ENCODE measurements around the gene PCNT.
"Not testable (repeated sequence)": the region's sequence is repeated elsewhere in the genome, so short reads cannot be mapped to it uniquely, and the experiment has no call there.

Gene PCNT

DNA sequence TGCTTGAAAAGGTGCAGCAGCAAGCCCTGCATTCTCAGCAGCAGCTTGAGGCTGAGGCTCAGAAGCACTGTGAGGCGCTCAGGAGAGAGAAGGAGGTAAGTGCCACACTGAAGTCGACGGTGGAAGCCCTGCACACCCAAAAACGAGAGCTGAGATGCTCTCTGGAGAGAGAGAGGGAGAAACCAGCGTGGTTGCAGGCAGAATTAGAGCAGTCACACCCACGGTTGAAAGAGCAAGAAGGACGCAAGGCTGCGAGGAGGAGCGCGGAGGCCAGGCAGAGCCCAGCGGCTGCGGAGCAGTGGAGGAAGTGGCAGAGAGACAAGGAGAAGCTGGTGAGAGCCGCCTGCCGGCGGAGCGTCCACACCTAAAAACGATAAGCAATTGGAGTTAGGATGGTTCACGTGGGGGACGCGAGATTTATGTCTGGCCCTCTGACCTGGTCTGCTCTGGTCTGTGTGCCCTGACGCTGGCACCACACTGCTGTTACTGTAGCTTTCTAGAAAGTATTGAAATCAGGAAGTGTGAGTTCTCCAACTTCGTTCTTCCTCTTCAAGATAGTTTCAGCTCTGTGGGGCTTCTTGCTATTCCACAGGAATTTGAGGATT is 108.0 kb downstream of the PCNT start:
- DNase-seq, result no peak

DNA sequence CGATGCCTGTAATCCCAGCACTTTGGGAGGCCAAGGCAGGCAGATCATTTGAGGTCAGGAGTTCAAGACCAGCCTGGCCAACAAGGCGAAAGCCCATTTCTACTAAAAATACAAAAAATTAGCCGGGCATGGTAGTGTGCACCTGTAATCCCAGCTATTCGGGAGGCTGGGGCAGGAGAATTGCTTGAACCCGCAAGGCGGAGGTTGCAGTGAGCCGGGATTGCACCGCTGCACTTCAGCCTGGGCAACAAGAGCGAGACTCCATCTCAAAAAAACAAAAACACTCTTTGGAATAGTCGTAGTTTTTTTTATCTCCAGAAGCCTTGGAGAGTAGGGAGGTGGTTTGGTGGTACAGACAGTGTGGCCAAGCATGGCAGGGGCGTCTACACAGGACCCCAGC is 109.2 kb downstream of the PCNT start:
- DNase-seq, result not testable (repeated sequence)

DNA sequence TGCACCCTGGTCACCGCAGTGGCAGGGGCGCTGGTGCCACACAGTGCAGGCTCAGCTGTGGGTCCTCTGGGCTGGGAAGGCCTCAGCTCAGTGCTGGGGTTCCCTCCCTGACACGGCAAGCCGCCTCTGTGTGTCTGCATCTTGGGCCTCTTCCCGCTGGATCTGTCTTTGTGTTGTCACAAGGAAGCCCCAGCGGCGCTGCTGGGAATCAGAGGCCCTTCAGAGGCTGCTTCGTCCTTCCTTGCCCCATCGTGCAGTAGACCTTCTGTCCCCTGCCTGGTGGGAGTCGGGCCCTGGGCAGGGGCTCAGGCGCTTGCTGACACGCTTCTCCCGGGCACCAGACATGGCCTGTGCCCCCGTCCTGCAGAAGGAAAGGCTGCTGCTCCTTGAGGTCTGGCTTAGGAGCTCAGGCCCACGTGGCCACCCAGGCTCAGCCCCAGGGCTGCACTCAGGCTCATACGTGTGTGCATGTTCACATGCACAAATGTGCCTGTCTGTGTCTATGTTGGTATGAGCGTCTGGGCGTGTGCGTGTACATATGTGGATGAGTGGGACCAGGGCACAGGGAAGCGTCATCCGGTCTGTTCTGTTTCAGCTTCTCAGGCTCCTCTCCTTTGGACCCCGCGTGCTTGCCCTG is 110.5 kb downstream of the PCNT start:
- no peak for DNase-seq

DNA sequence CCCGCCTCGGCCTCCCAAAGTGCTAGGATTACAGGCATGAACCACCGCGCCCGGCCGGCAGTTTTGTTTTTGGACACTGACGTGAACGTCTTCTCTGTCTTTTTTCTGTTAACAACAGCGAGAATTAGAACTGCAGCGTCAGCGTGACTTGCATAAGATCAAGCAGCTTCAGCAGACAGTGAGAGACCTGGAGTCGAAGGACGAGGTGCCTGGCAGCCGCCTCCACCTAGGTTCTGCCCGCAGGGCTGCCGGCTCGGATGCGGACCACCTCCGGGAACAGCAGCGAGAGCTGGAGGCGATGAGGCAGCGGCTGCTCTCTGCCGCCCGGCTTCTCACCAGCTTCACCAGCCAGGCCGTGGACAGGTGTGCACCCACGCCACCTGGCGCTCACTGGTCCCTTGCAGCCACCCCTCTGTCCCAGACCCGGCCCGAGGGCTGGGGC is 111.9 kb downstream of the PCNT start:
- no peak for DNase-seq

DNA sequence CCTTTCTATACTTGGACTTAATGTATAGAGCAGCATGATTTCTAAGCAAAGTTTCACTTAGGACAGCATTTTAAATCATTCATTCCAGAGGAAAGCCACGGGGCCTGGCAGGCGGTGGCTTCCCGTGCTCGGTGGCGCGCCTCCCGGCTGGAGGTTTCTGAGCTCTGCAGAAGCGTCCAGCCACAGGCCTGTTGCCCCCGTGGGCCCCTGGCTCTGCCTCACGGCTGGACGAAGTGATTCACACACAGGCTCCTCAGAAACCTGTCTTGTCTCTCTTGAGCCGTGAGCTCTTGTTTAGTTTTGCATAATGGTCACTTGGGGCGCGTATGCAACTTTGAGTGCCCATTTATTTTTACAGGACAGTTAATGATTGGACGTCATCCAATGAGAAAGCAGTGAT is 112.7 kb downstream of the PCNT start:
- DNase-seq, result no peak

DNA sequence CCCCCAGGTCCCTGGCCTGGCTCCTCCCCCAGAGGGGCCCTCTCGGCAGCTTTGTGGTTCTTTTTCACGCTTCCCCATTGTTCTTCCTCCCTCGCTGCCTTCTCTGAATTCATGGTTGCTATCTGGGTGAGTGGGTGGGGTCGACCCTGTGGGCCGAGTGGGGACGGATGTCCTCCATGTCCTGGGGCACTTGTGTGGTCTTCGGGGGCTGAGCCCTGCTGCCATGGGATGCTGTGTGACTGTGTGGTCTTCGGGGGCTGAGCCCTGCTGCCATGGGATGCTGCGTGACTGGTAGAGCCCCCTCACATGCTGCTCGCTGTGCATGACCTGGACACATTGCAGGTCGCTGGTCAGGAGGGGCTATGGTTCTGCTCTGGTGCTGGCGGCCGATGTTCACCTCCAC is 113.1 kb downstream of the PCNT start:
- DNase-seq, result no peak

DNA sequence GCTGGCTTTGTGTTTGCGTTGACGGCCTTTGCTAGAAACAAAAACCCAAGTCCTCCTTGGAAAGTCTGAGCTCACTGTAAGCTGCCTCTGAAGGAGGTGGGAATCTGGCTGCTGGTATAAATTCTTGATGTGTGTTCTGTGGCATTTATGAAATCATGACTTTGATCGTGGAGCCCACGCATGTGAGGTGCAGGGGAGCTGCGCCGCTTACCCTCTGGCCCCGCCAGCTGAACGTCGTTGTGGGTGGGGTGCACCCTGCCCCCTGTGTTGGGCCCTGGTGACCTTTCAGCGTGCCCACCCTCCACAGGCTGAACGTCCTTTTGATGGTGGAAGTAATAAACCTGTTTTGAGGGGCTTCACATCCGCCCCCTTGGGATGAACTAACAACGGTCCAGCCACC is 113.6 kb downstream of the PCNT start:
- no peak for DNase-seq

DNA sequence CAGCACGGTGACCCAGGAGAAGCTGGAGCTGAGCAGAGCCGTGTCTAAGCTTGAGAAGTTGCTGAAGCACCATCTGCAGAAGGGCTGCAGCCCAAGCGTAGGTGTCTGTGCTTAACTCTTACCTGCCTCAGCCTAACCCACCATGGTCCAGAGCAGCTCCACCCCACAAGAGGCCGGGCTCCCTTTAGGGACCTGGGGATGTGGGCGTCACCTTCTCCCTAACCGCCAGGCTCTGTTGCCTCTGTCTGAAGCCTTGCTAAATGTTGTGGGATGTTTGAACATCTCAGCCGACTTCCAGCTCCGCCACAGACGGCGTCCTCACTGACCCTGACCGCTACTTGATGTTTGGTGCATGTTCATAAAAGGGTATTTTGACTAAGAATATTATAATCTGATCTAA is 114.3 kb downstream of the PCNT start:
- DNase-seq, result no peak

DNA sequence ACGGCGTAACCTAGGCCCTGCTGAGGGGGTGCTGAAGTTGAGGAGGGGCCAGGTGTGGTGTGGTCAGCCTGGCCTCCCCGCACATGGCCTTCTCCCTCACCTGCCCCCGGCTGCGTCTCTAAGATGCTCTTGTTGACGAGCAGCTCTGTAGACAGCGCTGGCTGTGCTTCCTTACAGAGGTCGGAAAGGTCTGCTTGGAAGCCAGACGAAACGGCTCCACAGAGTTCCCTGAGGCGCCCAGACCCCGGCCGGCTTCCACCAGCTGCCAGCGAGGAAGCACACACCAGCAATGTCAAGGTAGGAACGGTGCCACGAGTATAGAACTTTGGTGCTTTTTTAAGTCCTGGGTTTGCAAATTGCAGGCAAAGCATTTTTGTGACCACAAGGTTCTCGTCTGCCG is 116.0 kb downstream of the PCNT start:
- no peak for DNase-seq

DNA sequence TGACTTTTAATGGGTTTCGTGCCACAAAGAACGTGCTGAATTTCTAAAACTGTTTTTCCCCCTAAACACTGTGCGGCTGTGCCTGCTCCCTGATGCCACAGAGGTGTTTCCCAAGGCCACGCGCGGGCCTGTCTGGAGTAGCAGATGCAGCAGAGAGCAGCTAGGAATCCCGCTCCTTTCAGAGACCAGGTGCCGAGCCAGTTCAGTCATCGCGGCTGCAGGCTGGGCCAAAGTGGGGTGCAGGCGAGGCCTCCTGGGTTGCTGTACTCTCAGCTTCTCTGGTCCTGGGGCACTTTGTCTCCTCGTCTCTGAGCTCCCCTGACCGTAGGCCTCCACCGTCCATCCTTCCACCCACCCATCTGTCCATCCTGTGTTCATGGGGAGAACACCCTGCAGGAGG is 117.4 kb downstream of the PCNT start:
- DNase-seq, result no peak

DNA sequence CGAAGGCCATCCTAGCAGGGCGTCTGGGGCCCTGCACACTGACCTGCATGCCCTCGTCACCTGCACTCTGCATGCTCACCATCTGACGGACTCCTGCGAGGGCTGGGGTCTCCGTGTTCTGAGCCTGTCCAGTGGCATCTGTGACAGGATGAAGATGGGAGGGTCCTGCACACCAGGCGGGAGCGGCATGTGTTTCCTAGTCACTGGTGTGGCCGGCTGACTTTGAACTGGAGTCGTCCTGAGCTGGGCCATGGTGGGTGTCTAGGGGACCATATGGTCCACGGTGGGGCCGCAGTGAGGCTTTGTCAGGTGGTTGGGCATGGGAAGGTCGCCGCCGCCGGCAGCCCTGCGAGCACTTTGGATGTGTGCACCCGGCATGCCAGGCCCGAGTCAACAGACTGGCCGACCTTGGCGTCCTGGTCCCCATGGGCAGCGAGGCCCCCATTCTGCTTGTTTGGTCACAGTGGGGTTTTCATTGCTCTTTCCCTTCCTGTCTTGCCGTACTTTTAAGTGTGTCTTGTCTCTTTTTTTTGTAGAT is 118.1 kb downstream of the PCNT start:
- DNase-seq, result no peak

DNA sequence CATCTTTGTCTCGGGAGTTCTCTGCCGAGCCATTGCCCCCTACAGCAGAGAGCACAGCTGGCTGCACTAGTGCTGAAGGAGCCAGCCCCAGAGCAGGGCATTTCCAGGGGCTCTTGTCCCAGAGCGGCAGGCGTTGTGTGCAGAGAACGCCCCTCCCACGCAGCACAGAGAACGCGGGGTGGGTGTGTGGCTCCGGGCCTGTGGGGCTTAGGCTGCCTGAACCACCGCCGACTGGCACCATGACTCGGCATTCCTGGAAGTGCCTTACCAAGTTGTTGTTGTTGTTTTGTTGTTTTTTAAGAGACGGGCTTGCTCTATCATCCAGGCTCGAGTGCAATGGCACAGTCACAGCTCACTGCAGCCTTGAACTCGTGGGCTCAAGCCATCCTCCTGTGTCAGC is 119.0 kb downstream of the PCNT start:
- DNase-seq, result no peak

DNA sequence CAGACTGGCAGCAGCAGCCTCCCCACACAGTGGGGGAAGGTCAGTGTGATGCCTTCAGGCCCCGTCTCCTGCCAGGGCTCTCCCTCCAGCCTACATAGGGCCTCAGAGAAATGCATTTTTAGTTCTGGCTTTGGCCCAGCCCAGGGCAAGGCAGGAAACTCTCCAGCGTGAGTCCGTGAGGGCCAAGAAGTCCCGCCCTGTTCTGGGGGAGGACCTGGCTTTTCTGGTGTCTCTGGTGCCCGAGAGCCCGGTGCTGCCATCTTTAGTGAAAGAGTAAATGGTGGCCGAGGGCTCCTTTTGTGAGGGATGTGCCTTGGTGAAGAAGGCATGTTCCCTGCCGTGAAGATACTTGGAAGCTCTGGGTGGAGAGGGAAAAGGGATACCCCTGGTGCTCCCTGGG is 120.0 kb downstream of the PCNT start:
- no peak for DNase-seq

DNA sequence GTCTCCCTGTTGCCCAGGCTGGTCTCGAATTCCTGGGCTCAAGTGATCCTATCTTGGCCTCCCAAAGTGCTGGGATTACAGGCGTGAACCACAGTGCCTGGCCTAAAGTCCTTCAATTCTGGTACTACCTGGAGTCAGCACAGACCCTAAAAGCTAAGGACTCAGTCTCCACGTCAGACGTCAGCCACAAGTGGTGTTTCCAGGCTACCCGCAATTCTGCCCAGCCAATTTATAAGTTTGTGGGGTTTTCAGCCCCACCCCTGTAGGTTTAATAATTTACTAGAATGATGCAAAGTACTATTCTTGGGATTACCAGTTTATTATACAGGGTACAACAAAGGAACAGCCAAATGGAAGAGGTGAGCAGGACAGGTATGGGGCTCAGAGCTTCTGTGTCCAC is 124.2 kb downstream of the PCNT start:
- DNase-seq, result no peak

DNA sequence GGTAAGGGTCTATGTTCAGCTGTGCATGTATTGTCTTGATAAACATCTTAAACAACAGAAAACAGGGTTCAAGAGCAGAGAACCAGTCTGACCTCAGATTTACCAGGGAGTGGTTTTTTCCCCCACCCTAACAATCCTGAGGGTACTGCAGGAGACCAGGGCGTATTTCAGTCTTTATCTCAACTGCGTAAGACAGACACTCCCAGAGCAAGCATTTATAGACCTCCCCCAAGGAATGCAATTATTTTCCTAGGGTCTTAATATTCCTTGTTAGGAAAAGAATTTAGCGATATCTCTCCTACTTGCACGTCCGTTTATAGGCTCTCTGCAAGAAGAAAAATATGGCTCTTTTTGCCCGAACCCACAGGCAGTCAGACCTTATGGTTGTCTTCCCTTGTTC is 124.9 kb downstream of the PCNT start:
- DNase-seq, result not testable (repeated sequence)

DNA sequence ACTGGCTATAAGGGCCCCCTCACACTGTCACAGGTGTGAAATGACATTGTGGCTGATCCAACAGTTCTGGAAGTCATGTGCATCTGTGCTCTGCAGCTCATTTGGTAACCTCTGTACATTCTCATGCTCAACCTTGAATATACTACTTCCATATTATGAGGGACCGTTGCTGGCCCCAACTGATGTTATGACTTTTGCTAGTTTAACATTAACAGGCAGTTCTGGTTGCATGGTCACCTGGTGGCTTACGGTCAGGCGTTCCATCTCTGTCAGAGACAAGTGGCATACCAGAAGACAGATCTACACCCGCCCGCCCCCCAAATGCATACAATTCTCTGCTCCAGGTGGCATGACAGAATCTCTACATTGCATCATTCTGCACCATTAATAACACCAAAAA is 128.8 kb downstream of the PCNT start:
- DNase-seq, result no peak

DNA sequence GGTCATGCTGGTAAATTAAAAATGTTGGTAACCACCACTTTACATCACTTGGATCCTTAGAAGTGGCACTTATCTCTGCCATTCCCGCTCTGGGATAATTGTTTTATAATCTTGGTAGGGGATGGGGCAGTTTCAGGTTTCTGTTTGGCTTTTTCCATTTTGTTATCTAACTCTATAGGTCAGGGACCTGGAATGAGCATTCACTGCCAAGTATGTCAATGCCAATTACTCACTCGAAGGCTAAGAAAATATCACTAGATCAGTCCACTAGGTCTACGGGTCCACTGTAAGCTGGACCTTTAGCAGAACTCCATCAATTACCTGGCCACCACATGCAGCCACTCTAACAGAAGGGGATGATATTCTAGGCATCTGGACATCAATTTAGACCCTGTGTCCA is 130.2 kb downstream of the PCNT start:
- DNase-seq, result no peak

DNA sequence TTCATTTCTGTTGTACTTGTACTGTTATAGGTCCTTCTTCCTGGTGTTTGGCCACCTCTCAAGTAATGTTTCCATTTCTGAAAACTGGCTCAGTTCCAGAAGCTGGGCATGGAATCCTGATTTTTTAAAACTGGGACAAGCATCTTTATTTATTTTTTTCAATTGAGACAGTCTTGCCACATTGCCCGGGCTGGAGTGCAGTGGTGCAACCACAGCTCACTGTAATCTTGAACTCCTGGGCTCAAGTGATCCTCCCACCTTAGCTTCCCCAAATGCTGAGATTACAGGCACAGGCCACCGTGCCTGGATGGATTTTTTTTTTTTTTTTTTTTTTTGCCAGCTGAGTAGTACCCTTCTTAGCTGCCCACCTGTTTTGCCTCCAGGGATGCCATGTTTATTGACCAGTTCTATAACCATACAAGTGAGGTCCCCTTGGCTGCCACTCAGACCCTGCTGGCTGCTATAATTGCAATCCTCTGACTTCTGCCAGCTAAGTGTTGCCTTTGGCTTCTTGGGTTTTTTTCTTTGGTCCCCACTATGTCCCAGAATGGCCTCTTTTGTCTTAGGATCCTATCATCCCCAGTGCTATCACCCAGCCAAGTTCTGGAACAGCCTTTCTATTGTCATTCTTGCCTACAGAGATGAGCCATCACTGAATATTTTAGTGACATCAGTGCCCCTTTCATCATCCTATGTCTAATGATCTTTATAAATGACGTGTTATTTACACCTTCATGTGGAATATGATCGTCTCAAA is 130.9 kb downstream of the PCNT start:
- DNase-seq, result no peak

DNA sequence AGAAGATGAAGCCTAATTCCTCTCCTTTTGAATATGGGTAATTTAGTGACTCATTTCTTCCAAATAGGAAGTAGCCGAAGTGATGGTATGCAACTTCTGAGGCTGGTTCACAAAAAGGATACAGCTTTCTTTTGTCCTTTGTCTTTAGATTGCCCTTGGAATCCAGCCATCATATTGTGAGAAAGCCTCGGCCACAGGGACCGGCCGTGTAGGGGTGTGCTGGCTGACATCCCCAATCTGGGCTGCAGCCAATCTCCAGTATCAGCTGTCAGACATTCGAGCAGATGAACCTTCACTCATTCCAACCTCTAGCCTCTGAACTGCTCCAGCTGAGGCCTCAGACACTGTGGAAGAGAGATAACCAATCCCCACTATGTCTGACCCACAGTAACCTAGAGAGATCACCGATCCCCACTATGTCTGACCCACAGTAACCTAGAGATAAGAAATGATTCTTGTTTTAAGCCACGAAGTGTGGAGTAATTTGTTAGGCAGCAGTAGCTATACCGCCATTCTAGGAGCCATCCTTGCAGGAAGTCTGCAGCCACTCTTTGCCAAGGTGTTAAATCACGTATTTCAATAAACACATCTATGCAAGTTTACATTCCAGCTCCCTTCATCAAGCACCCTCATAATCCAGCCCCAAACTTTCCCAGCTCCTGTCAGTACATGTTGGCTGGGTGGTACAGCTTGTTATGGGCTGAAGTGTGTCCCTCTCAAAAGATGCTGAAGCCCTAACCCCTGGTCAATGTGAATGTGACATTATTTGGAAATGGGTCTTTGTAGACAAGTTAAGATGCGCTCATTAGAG is 131.8 kb downstream of the PCNT start:
- DNase-seq, result no peak

DNA sequence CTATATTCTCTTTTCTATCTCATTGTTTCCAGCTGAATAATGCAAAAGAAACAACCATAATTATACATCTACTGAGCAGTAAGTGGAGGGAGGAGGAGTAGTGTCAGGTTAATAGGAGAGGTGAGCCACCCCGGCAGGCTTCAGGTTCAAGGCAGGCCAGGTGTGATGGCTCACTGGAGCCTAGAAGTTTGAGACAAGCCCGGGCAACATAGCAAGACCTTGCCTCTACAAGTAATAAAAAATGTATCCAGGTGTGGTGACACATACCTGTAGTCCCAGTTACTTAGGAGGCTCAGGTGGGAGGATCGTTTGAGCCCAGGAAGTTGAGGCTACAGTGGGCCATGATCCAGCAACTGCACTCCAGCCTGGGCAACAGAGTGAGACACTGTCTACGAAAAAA is 132.8 kb downstream of the PCNT start:
- no peak for DNase-seq

DNA sequence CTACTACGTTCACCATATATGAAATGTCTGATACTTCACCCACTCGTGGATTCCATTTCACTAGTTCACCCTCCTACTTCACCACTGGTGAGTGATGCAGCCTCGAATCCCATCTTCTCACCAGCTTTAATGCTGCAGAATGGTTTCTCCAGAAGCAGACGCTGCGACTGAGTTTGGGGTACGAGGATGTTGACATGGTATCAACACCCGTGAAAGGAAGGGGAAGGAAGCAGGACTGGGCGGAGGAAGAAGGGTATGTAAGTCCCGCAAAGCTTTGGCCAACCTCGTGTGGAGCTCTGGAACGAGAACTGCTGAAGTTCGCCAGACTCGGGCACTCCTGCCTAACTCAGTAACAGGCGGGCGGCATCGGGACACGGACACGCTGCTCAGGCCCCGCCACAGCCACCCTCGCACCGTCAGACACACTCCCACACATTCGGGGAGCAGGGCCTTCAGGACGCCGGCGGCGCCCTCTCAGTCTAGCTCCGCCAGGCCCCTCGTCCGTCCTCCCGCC is 133.9 kb downstream of the PCNT start:
- peak; percentile 66 for DNase-seq

DNA sequence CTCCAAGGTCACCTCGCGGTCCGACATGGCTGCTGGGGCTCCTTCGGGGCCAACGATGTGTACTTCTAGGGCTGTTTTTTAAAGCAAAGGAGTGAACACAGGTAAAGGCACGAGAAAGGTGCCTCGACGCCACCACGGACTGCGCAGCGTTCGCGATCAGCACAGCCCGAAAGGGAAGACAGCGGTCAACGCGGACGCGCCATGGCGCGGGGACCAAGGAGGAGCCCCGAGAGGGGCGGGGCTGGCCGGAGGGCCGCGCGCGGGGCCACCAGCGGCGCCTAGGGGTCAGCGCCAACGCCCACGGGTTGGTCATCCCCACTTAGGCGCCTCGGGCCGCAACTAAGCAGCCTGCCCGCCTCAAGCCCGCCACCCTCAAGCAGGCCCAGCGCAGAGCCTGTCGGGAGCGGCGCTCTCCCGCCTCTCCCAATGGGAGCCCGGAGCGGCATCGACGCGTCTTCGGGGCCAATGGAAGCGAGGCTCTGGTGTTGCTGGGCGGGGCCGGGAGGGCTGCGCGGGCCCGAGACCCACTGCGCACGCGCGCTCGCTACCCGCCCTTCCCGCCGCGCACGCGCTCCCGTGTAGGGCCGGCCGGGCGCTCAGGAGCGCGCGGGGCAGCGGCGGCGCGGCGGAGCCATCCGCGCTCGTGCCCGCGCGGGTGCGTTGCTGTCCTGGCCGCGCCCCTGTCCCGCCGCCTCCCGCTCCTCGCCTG is 134.5 kb downstream of the PCNT start, which contains the start of gene DIP2A:
TSS of gene DIP2A (plus strand) at position 577 of the 709 bp plus-strand sequence. CDS start 241 bp downstream, outside the sequence.
- peak; percentile 97 for DNase-seq
